HG02885 (cell line): ENCODE measurements around the gene SLC35D3.
"Not testable (repeated sequence)": the region's sequence is repeated elsewhere in the genome, so short reads cannot be mapped to it uniquely, and the experiment has no call there.

Source experiments
- ATAC-seq: cut with Tn5 transposase; IDR thresholded peaks from one replicate; pipeline ENCODE4 v1.9.1; 2021; ENCODE audit warnings: mild to moderate bottlenecking; ENCODE audit not compliant: unreplicated experiment, poor library complexity

Gene SLC35D3

GRCh38 chr6:136921936-136922684 lies at the start of gene SLC35D3:
SLC35D3 (plus strand) TSS chr6:136922301; CDS start chr6:136922429, 128 bp downstream.
- no peak for ATAC-seq

GRCh38 chr6:136873748-136874147 lies 48.4 kb upstream of the SLC35D3 start:
- no peak for ATAC-seq

- not testable (repeated sequence) for ATAC-seq
These were observed 45.6 kb upstream of the SLC35D3 start for GRCh38 chr6:136876469-136876868.

GRCh38 chr6:136880748-136881460 lies 41.2 kb upstream of the SLC35D3 start:
- no peak for ATAC-seq

GRCh38 chr6:136886091-136886490 lies 36.0 kb upstream of the SLC35D3 start:
- ATAC-seq, result no peak

GRCh38 chr6:136887953-136888352 lies 34.1 kb upstream of the SLC35D3 start:
- ATAC-seq, result no peak

- ATAC-seq, result no peak
These were observed 32.6 kb upstream of the SLC35D3 start for GRCh38 chr6:136889271-136890193.

- ATAC-seq, result no peak
These were observed 31.8 kb upstream of the SLC35D3 start for GRCh38 chr6:136890194-136890839.

GRCh38 chr6:136890986-136891385 lies 31.1 kb upstream of the SLC35D3 start:
- no peak for ATAC-seq

- ATAC-seq, result no peak
These were observed 28.9 kb upstream of the SLC35D3 start for GRCh38 chr6:136893187-136893586.

- no peak for ATAC-seq
These were observed 26.2 kb upstream of the SLC35D3 start for GRCh38 chr6:136895901-136896300.

- ATAC-seq, result no peak
These were observed 25.0 kb upstream of the SLC35D3 start for GRCh38 chr6:136897071-136897470.

GRCh38 chr6:136901212-136901784 lies 20.8 kb upstream of the SLC35D3 start:
- ATAC-seq, result no peak

- ATAC-seq, result not testable (repeated sequence)
These were observed 17.6 kb upstream of the SLC35D3 start for GRCh38 chr6:136904477-136904876.

GRCh38 chr6:136914947-136915346 lies 7.2 kb upstream of the SLC35D3 start:
- no peak for ATAC-seq

- ATAC-seq, result no peak
These were observed 3.4 kb upstream of the SLC35D3 start for GRCh38 chr6:136918706-136919105.

- no peak for ATAC-seq
These were observed 1.9 kb upstream of the SLC35D3 start for GRCh38 chr6:136920216-136920615.

- ATAC-seq, result no peak
These were observed 1.3 kb upstream of the SLC35D3 start for GRCh38 chr6:136920671-136921380.

GRCh38 chr6:136921381-136921935 lies 643 bp upstream of the SLC35D3 start:
- ATAC-seq, result no peak
